OCI-LY1 (cell line): ENCODE measurements around the gene ARHGAP10.

ENCODE experiments used
- CTCF ChIP-seq: fragments of 200-600 bp; sonication (generic), shearing (Covaris generic); IDR thresholded peaks from 2 replicates; pipeline ENCODE4 v1.5.1; 2017; ENCODE audit warnings: mild to moderate bottlenecking, antibody characterized with exemption, low read length, moderate library complexity, mixed read lengths
- EZH2 ChIP-seq: fragments of 200-600 bp; sonication (generic), shearing (Covaris generic); IDR thresholded peaks from 2 replicates; pipeline ENCODE4 v1.8.0; 2017; ENCODE audit warnings: borderline replicate concordance, mixed run types, mild to moderate bottlenecking, antibody characterized with exemption, low read length, moderate library complexity, mixed read lengths

DNA sequence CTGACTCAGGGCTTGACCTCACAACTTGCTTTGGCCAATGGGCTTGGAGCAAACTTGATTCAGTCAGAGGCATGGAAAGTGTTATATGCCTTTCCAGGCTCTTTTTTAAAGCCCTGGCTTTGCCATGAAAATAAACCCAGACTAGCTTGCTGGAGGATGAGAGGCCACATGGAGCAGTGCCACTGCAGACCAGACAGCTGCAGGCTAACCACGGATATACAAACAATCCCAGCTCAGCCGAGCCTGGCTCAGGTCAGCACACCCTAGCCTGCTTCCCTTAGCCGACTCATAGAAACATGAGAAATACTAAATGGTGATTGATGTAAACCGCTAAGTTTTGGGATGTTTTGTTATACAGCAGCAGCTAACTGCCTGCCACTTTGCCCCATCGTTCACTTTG lies 345.1 kb downstream of the ARHGAP10 start:
- TF ChIP-seq EZH2 (no peak), CTCF (no peak)
